PC-9 (cell line): Measurements from ENCODE around the gene NID2. TPM values are rescaled to one million over a fixed set of nuclear protein-coding genes. Genes with fewer than 3 reads are reported as not detected.

Experiments
- BruUV-seq: library from RNA; stranded (reverse); fragments of 400-500 nt; replicated peaks from 2 replicates; lab custom pipeline; 2021; lab: Mats Ljungman, UMichigan
- CTCF ChIA-PET: fragments of 300-600 bp; sonication (Branson Sonifier 250); formaldehyde crosslinking; loops from one replicate; lab custom pipeline; 2022; ENCODE audit warnings: antibody characterized with exemption; lab: Charles Lee
- POLR2A ChIA-PET: fragments of 300-600 bp; sonication (Branson Sonifier 250); formaldehyde crosslinking; loops from one replicate; lab custom pipeline; 2022; ENCODE audit warnings: antibody characterized with exemption; ENCODE audit not compliant: unreplicated experiment; lab: Charles Lee
- DNase-seq, 2 experiments: peaks; one replicate each; pipeline versions ENCODE4 v3.0.0 to v3.0.0-alpha.2; 2015 to 2022; ENCODE audit warnings: mixed read lengths in 1 of 2
- H2AFZ ChIP-seq: fragments of 200-600 bp; sonication (generic); 2 replicates; pipeline ENCODE4 v1.8.1; 2017; ENCODE audit warnings: antibody characterized with exemption
- H3F3A ChIP-seq: fragments of 200-600 bp; sonication (generic); 2 replicates; pipeline ENCODE4 v1.8.1; 2017; ENCODE audit warnings: antibody characterized with exemption, mild to moderate bottlenecking, low read depth; ENCODE audit not compliant: insufficient read depth
- H3K27ac ChIP-seq: fragments of 200-600 bp; sonication (generic); 2 replicates; pipeline ENCODE4 v1.6.1; 2016; ENCODE audit warnings: mixed run types
- H3K27me3 ChIP-seq: fragments of 200-600 bp; sonication (generic); 2 replicates; pipeline ENCODE4 v1.6.1; 2016; ENCODE audit warnings: low read depth, mixed run types; ENCODE audit not compliant: insufficient read depth
- H3K36me3 ChIP-seq: fragments of 200-600 bp; sonication (generic); 2 replicates; pipeline ENCODE4 v1.6.1; 2016; ENCODE audit warnings: low read depth, mixed run types
- H3K4me1 ChIP-seq: fragments of 200-600 bp; sonication (generic); replicated peaks from 2 replicates; pipeline ENCODE4 v1.6.1; 2016; ENCODE audit warnings: mixed run types; ENCODE audit not compliant: insufficient read depth
- H3K4me2 ChIP-seq: fragments of 200-600 bp; sonication (generic); 2 replicates; pipeline ENCODE4 v1.6.1; 2017; ENCODE audit warnings: mixed run types
- H3K4me3 ChIP-seq: fragments of 200-600 bp; sonication (generic); 2 replicates; pipeline ENCODE4 v1.6.1; 2016; ENCODE audit warnings: mixed run types
- H3K79me2 ChIP-seq: fragments of 200-600 bp; sonication (generic); 2 replicates; pipeline ENCODE4 v1.6.1; 2017; ENCODE audit warnings: low read depth, mixed run types
- H3K9me2 ChIP-seq: fragments of 200-600 bp; sonication (generic); 2 replicates; pipeline ENCODE4 v1.8.1; 2017; ENCODE audit warnings: mild to moderate bottlenecking; ENCODE audit not compliant: insufficient read depth
- H3K9me3 ChIP-seq: fragments of 200-600 bp; sonication (generic); 2 replicates; pipeline ENCODE4 v1.8.1; 2016; ENCODE audit warnings: low read depth; ENCODE audit not compliant: insufficient read depth
- H4K20me1 ChIP-seq: fragments of 200-600 bp; sonication (generic); 2 replicates; pipeline ENCODE4 v1.8.1; 2017; ENCODE audit not compliant: insufficient read depth
- CTCF ChIP-seq: fragments of 200-600 bp; sonication (generic); conservative IDR thresholded peaks from 2 replicates; pipeline ENCODE4 v1.6.1; 2017; ENCODE audit warnings: mixed run types, antibody characterized with exemption, mild to moderate bottlenecking, moderate library complexity
- EZH2 ChIP-seq: fragments of 200-600 bp; sonication (generic); IDR thresholded peaks from 2 replicates; pipeline ENCODE4 v1.8.0; 2017; ENCODE audit warnings: antibody characterized with exemption, low read depth
- intact Hi-C: fragments of 100-400 bp; cut with micrococcal nuclease; formaldehyde crosslinking; loops from one replicate; pipeline ENCODE4 v1.10.0; 2022; ENCODE audit not compliant: unreplicated experiment
- total RNA-seq: library from RNA; stranded (reverse); gene quantifications from 2 replicates; pipeline ENCODE4 v1.2.3, GENCODE V29; 2021

NID2 gene
- total RNA-seq, 1 experiment from 2014 or later, result 0.11 TPM

- Histone ChIP-seq H3K79me2 (no peaks in the 10 kb centered on the region), H3K4me3 (no peak overlapping the region), H4K20me1 (no peaks in the 10 kb centered on the region), H3K9me2 (no peaks in the 10 kb centered on the region), H3F3A (peaks cover 30% of the 10 kb centered on the region), H3K36me3 (no peaks in the 10 kb centered on the region), H2AFZ (no peak overlapping the region), H3K4me1 (peaks cover 53% of the 10 kb centered on the region), H3K27me3 (no peaks in the 10 kb centered on the region), H3K9me3 (no peaks in the 10 kb centered on the region), H3K4me2 (peak overlapping the region; percentile 13; the same call in 1 of the 2 replicates), H3K27ac (no peak overlapping the region)
- BruUV-seq, result no TSS peak
- DNase-seq, result peak; percentile 62 to 68
- TF ChIP-seq CTCF, result no peak
- no peak for TF ChIP-seq EZH2
- POLR2A ChIA-PET, result interaction anchor here (0.5 to 0.6 kb wide), 2 partner anchors 218 to 1132 kb away, joined by 3 read pairs; partner anchors contain the start of gene PYGL
- intact Hi-C loops, result loop anchor here (5.0 to 10.0 kb wide), 2 partner anchors 62 to 84 kb away; no protein-coding TSS in a partner anchor
- CTCF ChIA-PET, result interaction anchor here (1.1 kb wide), 1 partner anchor 49 kb away, joined by 5 read pairs; no protein-coding TSS in a partner anchor
Measured at GRCh38 chr14:52076334-52076733, 7.5 kb upstream of the NID2 start.

GRCh38 chr14:52075371-52075770, 6.5 kb upstream of the NID2 start:
- Histone ChIP-seq H3K4me3 (no peak overlapping the region), H4K20me1 (no peaks in the 10 kb centered on the region), H3K4me1 (peaks cover 44% of the 10 kb centered on the region), H3F3A (peaks cover 21% of the 10 kb centered on the region; the same call in 1 of the 2 replicates), H3K4me2 (no peak overlapping the region), H3K79me2 (no peaks in the 10 kb centered on the region), H3K27me3 (no peaks in the 10 kb centered on the region), H2AFZ (0 out of 2 replicates have a peak overlapping the region, but pooled peaks have one; percentile 20), H3K9me3 (no peaks in the 10 kb centered on the region), H3K36me3 (no peaks in the 10 kb centered on the region), H3K9me2 (no peaks in the 10 kb centered on the region), H3K27ac (no peak overlapping the region)
- intact Hi-C loops, result loop anchor here (5.0 to 10.0 kb wide), 2 partner anchors 61 to 83 kb away; no protein-coding TSS in a partner anchor
- ChIA-PET POLR2A (no interaction called here), CTCF (no interaction called here)
- no peak for DNase-seq
- TF ChIP-seq EZH2, result no peak
- TF ChIP-seq CTCF, result no peak
- BruUV-seq, result no TSS peak

GRCh38 chr14:52073251-52073650, 4.4 kb upstream of the NID2 start:
- no peaks in the 10 kb centered on the region for H4K20me1 ChIP-seq
- no peak overlapping the region for H2AFZ ChIP-seq
- ChIA-PET CTCF (no interaction called here), POLR2A (no interaction called here)
- no peak overlapping the region for H3K4me3 ChIP-seq
- no peak overlapping the region for H3K4me2 ChIP-seq
- H3K36me3 ChIP-seq, result no peaks in the 10 kb centered on the region
- H3K9me2 ChIP-seq, result no peaks in the 10 kb centered on the region
- H3K27me3 ChIP-seq, result no peaks in the 10 kb centered on the region
- no peak for DNase-seq
- intact Hi-C loops, result loop anchor here (10.0 kb wide), 1 partner anchor 58 kb away; no protein-coding TSS in a partner anchor
- no peaks in the 10 kb centered on the region for H3K9me3 ChIP-seq
- peaks cover 22% of the 10 kb centered on the region for H3K4me1 ChIP-seq
- TF ChIP-seq EZH2, result no peak
- TF ChIP-seq CTCF, result no peak
- peaks cover 5% of the 10 kb centered on the region; the same call in 1 of the 2 replicates for H3F3A ChIP-seq
- BruUV-seq, result no TSS peak
- no peak overlapping the region for H3K27ac ChIP-seq
- no peaks in the 10 kb centered on the region for H3K79me2 ChIP-seq
